ENCODE data around the gene PM20D1.
A peak's percentile ranks its signal among the peaks of the same experiment; 100 is the strongest.

Gene PM20D1

GRCh38 chr1:205803986-205804385 lies 45.9 kb downstream of the PM20D1 start:
- Histone ChIP-seq H3K9me3 (ENCODE audit: control insufficient read depth, insufficient read depth, low read length) (no peaks in the 10 kb centered on the region), H3K27ac (ENCODE audit: low read depth, low read length) (no peak overlapping the region), H3K27me3 (ENCODE audit: control insufficient read depth, insufficient read depth, low read length) (no peaks in the 10 kb centered on the region), H3K9ac (ENCODE audit: low read depth, low read length) (no peak overlapping the region), H3K36me3 (ENCODE audit: control insufficient read depth, insufficient read depth, low read length) (peaks cover 20% of the 10 kb centered on the region), H3K4me1 (ENCODE audit: control insufficient read depth, insufficient read depth, low read length) (no peaks in the 10 kb centered on the region), H3K4me3 (ENCODE audit: low read depth, low read length) (no peak overlapping the region)

- H3K9ac ChIP-seq (ENCODE audit: low read depth, low read length) = no peak overlapping the region
- no peaks in the 10 kb centered on the region for H3K27me3 ChIP-seq (ENCODE audit: control insufficient read depth, insufficient read depth, low read length)
- H3K27ac ChIP-seq (ENCODE audit: low read depth, low read length) = no peak overlapping the region
- peaks cover 35% of the 10 kb centered on the region for H3K36me3 ChIP-seq (ENCODE audit: control insufficient read depth, insufficient read depth, low read length)
- no peaks in the 10 kb centered on the region for H3K9me3 ChIP-seq (ENCODE audit: control insufficient read depth, insufficient read depth, low read length)
- no peak overlapping the region for H3K4me3 ChIP-seq (ENCODE audit: low read depth, low read length)
- H3K4me1 ChIP-seq (ENCODE audit: control insufficient read depth, insufficient read depth, low read length) = no peaks in the 10 kb centered on the region
These were observed 47.9 kb downstream of the PM20D1 start for GRCh38 chr1:205802060-205802459.

- Histone ChIP-seq H3K36me3 (ENCODE audit: control insufficient read depth, insufficient read depth, low read length) (peaks cover 44% of the 10 kb centered on the region), H3K27ac (ENCODE audit: low read depth, low read length) (no peak overlapping the region), H3K4me3 (ENCODE audit: low read depth, low read length) (no peak overlapping the region), H3K27me3 (ENCODE audit: control insufficient read depth, insufficient read depth, low read length) (no peaks in the 10 kb centered on the region), H3K4me1 (ENCODE audit: control insufficient read depth, insufficient read depth, low read length) (no peaks in the 10 kb centered on the region), H3K9ac (ENCODE audit: low read depth, low read length) (no peak overlapping the region), H3K9me3 (ENCODE audit: control insufficient read depth, insufficient read depth, low read length) (no peaks in the 10 kb centered on the region)
These were observed 48.8 kb downstream of the PM20D1 start for GRCh38 chr1:205800981-205801703.

GRCh38 chr1:205800427-205800826 lies 49.5 kb downstream of the PM20D1 start:
- Histone ChIP-seq H3K27me3 (ENCODE audit: control insufficient read depth, insufficient read depth, low read length) (no peaks in the 10 kb centered on the region), H3K9ac (ENCODE audit: low read depth, low read length) (no peak overlapping the region), H3K27ac (ENCODE audit: low read depth, low read length) (no peak overlapping the region), H3K4me3 (ENCODE audit: low read depth, low read length) (no peak overlapping the region), H3K36me3 (ENCODE audit: control insufficient read depth, insufficient read depth, low read length) (peaks cover 49% of the 10 kb centered on the region), H3K9me3 (ENCODE audit: control insufficient read depth, insufficient read depth, low read length) (no peaks in the 10 kb centered on the region), H3K4me1 (ENCODE audit: control insufficient read depth, insufficient read depth, low read length) (no peaks in the 10 kb centered on the region)

- Histone ChIP-seq H3K4me1 (ENCODE audit: control insufficient read depth, insufficient read depth, low read length) (no peaks in the 10 kb centered on the region), H3K4me3 (ENCODE audit: low read depth, low read length) (no peak overlapping the region), H3K27ac (ENCODE audit: low read depth, low read length) (no peak overlapping the region), H3K9ac (ENCODE audit: low read depth, low read length) (no peak overlapping the region), H3K9me3 (ENCODE audit: control insufficient read depth, insufficient read depth, low read length) (no peaks in the 10 kb centered on the region), H3K27me3 (ENCODE audit: control insufficient read depth, insufficient read depth, low read length) (no peaks in the 10 kb centered on the region), H3K36me3 (ENCODE audit: control insufficient read depth, insufficient read depth, low read length) (peaks cover 67% of the 10 kb centered on the region)
These were observed 51.4 kb downstream of the PM20D1 start for GRCh38 chr1:205798577-205798976.

GRCh38 chr1:205797168-205797567 lies 52.8 kb downstream of the PM20D1 start:
- Histone ChIP-seq H3K4me3 (ENCODE audit: low read depth, low read length) (no peak overlapping the region), H3K9me3 (ENCODE audit: control insufficient read depth, insufficient read depth, low read length) (no peaks in the 10 kb centered on the region), H3K9ac (ENCODE audit: low read depth, low read length) (no peak overlapping the region), H3K4me1 (ENCODE audit: control insufficient read depth, insufficient read depth, low read length) (0 out of 2 replicates have a peak, but pooled peaks cover 5% of the 10 kb centered on the region), H3K27ac (ENCODE audit: low read depth, low read length) (no peak overlapping the region), H3K27me3 (ENCODE audit: control insufficient read depth, insufficient read depth, low read length) (no peaks in the 10 kb centered on the region), H3K36me3 (ENCODE audit: control insufficient read depth, insufficient read depth, low read length) (peaks cover 81% of the 10 kb centered on the region)

GRCh38 chr1:205794011-205794730 lies 55.8 kb downstream of the PM20D1 start:
- Histone ChIP-seq H3K27me3 (ENCODE audit: control insufficient read depth, insufficient read depth, low read length) (no peaks in the 10 kb centered on the region), H3K27ac (ENCODE audit: low read depth, low read length) (no peak overlapping the region), H3K36me3 (ENCODE audit: control insufficient read depth, insufficient read depth, low read length) (peaks cover 90% of the 10 kb centered on the region), H3K4me1 (ENCODE audit: control insufficient read depth, insufficient read depth, low read length) (peaks cover 10% of the 10 kb centered on the region; the same call in 1 of the 2 replicates), H3K9ac (ENCODE audit: low read depth, low read length) (no peak overlapping the region), H3K9me3 (ENCODE audit: control insufficient read depth, insufficient read depth, low read length) (no peaks in the 10 kb centered on the region), H3K4me3 (ENCODE audit: low read depth, low read length) (no peak overlapping the region)

- Histone ChIP-seq H3K4me1 (ENCODE audit: control insufficient read depth, insufficient read depth, low read length) (peaks cover 10% of the 10 kb centered on the region; the same call in 1 of the 2 replicates), H3K9me3 (ENCODE audit: control insufficient read depth, insufficient read depth, low read length) (no peaks in the 10 kb centered on the region), H3K9ac (ENCODE audit: low read depth, low read length) (no peak overlapping the region), H3K27me3 (ENCODE audit: control insufficient read depth, insufficient read depth, low read length) (no peaks in the 10 kb centered on the region), H3K4me3 (ENCODE audit: low read depth, low read length) (no peak overlapping the region), H3K36me3 (ENCODE audit: control insufficient read depth, insufficient read depth, low read length) (peaks cover 82% of the 10 kb centered on the region), H3K27ac (ENCODE audit: low read depth, low read length) (no peak overlapping the region)
These were observed 56.8 kb downstream of the PM20D1 start for GRCh38 chr1:205792961-205793673.

GRCh38 chr1:205792481-205792881 lies 57.5 kb downstream of the PM20D1 start:
- H3K4me1 ChIP-seq (ENCODE audit: control insufficient read depth, insufficient read depth, low read length) = peaks cover 10% of the 10 kb centered on the region; the same call in 1 of the 2 replicates
- H3K36me3 ChIP-seq (ENCODE audit: control insufficient read depth, insufficient read depth, low read length) = peaks cover 76% of the 10 kb centered on the region
- no peak overlapping the region for H3K27ac ChIP-seq (ENCODE audit: low read depth, low read length)
- no peak overlapping the region for H3K4me3 ChIP-seq (ENCODE audit: low read depth, low read length)
- H3K9me3 ChIP-seq (ENCODE audit: control insufficient read depth, insufficient read depth, low read length) = no peaks in the 10 kb centered on the region
- H3K9ac ChIP-seq (ENCODE audit: low read depth, low read length) = no peak overlapping the region
- H3K27me3 ChIP-seq (ENCODE audit: control insufficient read depth, insufficient read depth, low read length) = no peaks in the 10 kb centered on the region

GRCh38 chr1:205791568-205792180 lies 58.3 kb downstream of the PM20D1 start:
- H3K27me3 ChIP-seq (ENCODE audit: control insufficient read depth, insufficient read depth, low read length) = no peaks in the 10 kb centered on the region
- no peak overlapping the region for H3K9ac ChIP-seq (ENCODE audit: low read depth, low read length)
- no peak overlapping the region for H3K4me3 ChIP-seq (ENCODE audit: low read depth, low read length)
- peaks cover 10% of the 10 kb centered on the region; the same call in 1 of the 2 replicates for H3K4me1 ChIP-seq (ENCODE audit: control insufficient read depth, insufficient read depth, low read length)
- no peaks in the 10 kb centered on the region for H3K9me3 ChIP-seq (ENCODE audit: control insufficient read depth, insufficient read depth, low read length)
- H3K27ac ChIP-seq (ENCODE audit: low read depth, low read length) = peak overlapping the region; percentile 18
- peaks cover 68% of the 10 kb centered on the region for H3K36me3 ChIP-seq (ENCODE audit: control insufficient read depth, insufficient read depth, low read length)

Data from HUES48 (cell line).